GM18858 (cell line): Measurements from ENCODE around the gene IL12RB1.
A peak's percentile ranks its signal among the peaks of the same experiment; 100 is the strongest.
"Not testable (repeated sequence)": the region's sequence is repeated elsewhere in the genome, so short reads cannot be mapped to it uniquely, and the experiment has no call there.

Source experiments
- ATAC-seq: cut with Tn5 transposase; IDR thresholded peaks from one replicate; pipeline ENCODE4 v1.9.1; 2021; ENCODE audit not compliant: unreplicated experiment

The IL12RB1 gene

GRCh38 chr19:18051887-18052286 lies 34.8 kb downstream of the IL12RB1 start:
- no peak for ATAC-seq

GRCh38 chr19:18049385-18049784 lies 37.3 kb downstream of the IL12RB1 start:
- ATAC-seq: no peak

GRCh38 chr19:18046059-18046718 lies 40.5 kb downstream of the IL12RB1 start:
- no peak for ATAC-seq

GRCh38 chr19:18045307-18046050 lies 41.3 kb downstream of the IL12RB1 start:
- no peak for ATAC-seq

GRCh38 chr19:18044825-18045304 lies 41.9 kb downstream of the IL12RB1 start:
- peak; percentile 79 for ATAC-seq

GRCh38 chr19:18043676-18044075 lies 43.1 kb downstream of the IL12RB1 start:
- no peak for ATAC-seq

- ATAC-seq: no peak
These were observed 45.7 kb downstream of the IL12RB1 start for GRCh38 chr19:18041054-18041453.

GRCh38 chr19:18032102-18032501 lies 54.6 kb downstream of the IL12RB1 start:
- not testable (repeated sequence) for ATAC-seq

- ATAC-seq: not testable (repeated sequence)
These were observed 55.3 kb downstream of the IL12RB1 start for GRCh38 chr19:18031401-18031800.

- ATAC-seq: no peak
These were observed 57.0 kb downstream of the IL12RB1 start for GRCh38 chr19:18029617-18030338.

- no peak for ATAC-seq
These were observed 59.6 kb downstream of the IL12RB1 start for GRCh38 chr19:18027151-18027550.

GRCh38 chr19:18023622-18024251 lies 63.0 kb downstream of the IL12RB1 start:
- ATAC-seq: no peak

- ATAC-seq: no peak
These were observed 65.5 kb downstream of the IL12RB1 start for GRCh38 chr19:18021121-18021755.

- no peak for ATAC-seq
These were observed 66.3 kb downstream of the IL12RB1 start for GRCh38 chr19:18020212-18021085.

GRCh38 chr19:18017275-18018083 lies 69.3 kb downstream of the IL12RB1 start:
- no peak for ATAC-seq

GRCh38 chr19:18016209-18016910 lies 70.4 kb downstream of the IL12RB1 start:
- no peak for ATAC-seq

- no peak for ATAC-seq
These were observed 72.5 kb downstream of the IL12RB1 start for GRCh38 chr19:18014197-18014596.
